ENCODE data around the gene SLC10A4.
"Not testable (repeated sequence)": the region's sequence is repeated elsewhere in the genome, so short reads cannot be mapped to it uniquely, and the experiment has no call there.

SLC10A4 gene, protein sequence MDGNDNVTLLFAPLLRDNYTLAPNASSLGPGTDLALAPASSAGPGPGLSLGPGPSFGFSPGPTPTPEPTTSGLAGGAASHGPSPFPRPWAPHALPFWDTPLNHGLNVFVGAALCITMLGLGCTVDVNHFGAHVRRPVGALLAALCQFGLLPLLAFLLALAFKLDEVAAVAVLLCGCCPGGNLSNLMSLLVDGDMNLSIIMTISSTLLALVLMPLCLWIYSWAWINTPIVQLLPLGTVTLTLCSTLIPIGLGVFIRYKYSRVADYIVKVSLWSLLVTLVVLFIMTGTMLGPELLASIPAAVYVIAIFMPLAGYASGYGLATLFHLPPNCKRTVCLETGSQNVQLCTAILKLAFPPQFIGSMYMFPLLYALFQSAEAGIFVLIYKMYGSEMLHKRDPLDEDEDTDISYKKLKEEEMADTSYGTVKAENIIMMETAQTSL

GRCh38 chr4:48483006-48483776, at the start of gene SLC10A4:
Gene SLC10A4 (plus strand): TSS chr4:48483343. CDS start chr4:48483562, 219 bp downstream.
- no peak for DNase-seq (ENCODE audit: low read depth in 2 of 2)

GRCh38 chr4:48436318-48436717, 46.8 kb upstream of the SLC10A4 start:
- no peak for DNase-seq (ENCODE audit: low read depth in 2 of 2)

GRCh38 chr4:48439988-48440387, 43.2 kb upstream of the SLC10A4 start:
- DNase-seq (ENCODE audit: low read depth in 2 of 2), result no peak

- not testable (repeated sequence) for DNase-seq (ENCODE audit: low read depth in 2 of 2)
Observed at GRCh38 chr4:48440914-48441313, 42.2 kb upstream of the SLC10A4 start.

GRCh38 chr4:48445704-48446103, 37.4 kb upstream of the SLC10A4 start:
- no peak for DNase-seq (ENCODE audit: low read depth in 2 of 2)

- DNase-seq (ENCODE audit: low read depth in 2 of 2), result no peak
Observed at GRCh38 chr4:48446642-48447041, 36.5 kb upstream of the SLC10A4 start.

- DNase-seq (ENCODE audit: low read depth in 2 of 2), result no peak
Observed at GRCh38 chr4:48449151-48449550, 34.0 kb upstream of the SLC10A4 start.

- no peak for DNase-seq (ENCODE audit: low read depth in 2 of 2)
Observed at GRCh38 chr4:48450740-48451139, 32.4 kb upstream of the SLC10A4 start.

DNA sequence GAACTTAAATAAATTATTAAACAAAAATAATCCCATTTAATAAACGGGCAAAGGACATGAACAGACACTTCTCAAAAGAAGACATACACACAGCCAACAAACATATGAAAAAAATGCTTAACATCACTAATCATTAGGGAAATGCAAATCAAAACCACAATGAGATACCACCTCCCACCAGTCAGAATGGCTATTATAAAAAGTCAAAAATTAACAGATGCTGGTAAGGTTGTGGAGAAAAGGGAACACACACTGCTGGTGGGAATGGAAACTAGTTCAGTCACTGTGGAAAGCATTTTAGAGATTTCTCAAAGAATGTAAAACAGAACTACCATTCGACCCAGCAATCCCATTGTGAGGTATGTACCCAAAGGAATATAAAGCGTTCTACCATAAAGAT, 31.5 kb upstream of the SLC10A4 start:
- not testable (repeated sequence) for DNase-seq (ENCODE audit: low read depth in 2 of 2)

GRCh38 chr4:48454591-48454990, 28.6 kb upstream of the SLC10A4 start:
- DNase-seq (ENCODE audit: low read depth in 2 of 2), result no peak

DNA sequence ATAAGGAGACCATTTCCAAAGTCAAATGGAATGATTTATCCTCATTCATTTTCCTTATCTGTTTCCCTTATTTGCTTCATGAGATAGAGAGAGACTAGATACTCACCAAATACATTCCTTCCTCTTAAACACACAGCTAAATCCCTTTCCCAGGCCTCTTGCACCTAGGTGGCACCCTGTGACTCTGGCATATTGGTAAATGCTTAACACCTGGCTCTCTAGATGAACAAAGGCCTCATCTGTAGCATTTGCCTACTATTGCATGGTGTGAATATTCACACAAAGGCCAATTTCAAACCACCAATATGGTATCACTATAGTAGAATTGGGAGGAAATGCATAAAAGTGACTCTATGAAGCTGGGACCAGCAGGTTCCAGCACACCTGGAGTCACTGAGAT, 22.1 kb upstream of the SLC10A4 start:
- no peak for DNase-seq (ENCODE audit: low read depth in 2 of 2)

DNA sequence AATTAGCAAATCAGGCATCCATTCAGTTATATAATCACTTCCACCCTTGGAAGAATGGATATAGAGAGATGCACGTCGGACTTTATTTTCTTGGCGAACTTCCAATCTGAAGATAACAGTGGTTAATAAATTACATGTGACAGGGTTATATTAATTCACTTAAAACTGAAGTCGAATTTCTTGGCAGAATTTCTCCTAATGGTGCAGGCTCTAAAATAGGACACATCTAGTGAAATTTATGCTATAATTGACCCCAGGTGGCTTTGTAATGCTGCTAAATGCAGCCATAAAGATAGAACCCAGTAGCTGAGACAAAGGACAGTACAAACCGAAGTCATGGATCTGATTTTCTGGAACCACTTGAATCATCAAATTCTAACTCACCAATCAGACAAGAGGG, 20.8 kb upstream of the SLC10A4 start:
- no peak for DNase-seq (ENCODE audit: low read depth in 2 of 2)

GRCh38 chr4:48467442-48467841, 15.7 kb upstream of the SLC10A4 start:
- DNase-seq (ENCODE audit: low read depth in 2 of 2), result no peak

- no peak for DNase-seq (ENCODE audit: low read depth in 2 of 2)
Observed at GRCh38 chr4:48467891-48468290, 15.3 kb upstream of the SLC10A4 start.

DNA sequence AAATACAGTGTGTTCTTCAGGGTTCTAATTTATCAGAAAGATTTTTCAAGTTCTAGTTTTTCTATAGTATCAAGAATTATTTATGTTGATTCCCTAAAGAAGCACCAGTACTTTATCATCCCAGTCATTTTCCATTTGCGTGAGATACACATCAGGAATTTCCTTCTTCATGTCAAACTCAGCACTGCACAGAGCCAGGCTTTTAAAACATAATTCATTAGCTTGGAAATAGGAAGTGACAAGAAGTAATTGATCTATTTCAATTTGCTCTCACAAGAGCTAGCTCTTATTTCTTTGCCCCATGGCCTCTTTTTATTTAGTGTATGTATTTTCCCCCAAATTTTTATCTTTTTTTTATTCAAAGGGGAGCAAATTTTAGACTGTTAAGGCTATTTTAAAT, 13.0 kb upstream of the SLC10A4 start:
- DNase-seq (ENCODE audit: low read depth in 2 of 2), result no peak

DNA sequence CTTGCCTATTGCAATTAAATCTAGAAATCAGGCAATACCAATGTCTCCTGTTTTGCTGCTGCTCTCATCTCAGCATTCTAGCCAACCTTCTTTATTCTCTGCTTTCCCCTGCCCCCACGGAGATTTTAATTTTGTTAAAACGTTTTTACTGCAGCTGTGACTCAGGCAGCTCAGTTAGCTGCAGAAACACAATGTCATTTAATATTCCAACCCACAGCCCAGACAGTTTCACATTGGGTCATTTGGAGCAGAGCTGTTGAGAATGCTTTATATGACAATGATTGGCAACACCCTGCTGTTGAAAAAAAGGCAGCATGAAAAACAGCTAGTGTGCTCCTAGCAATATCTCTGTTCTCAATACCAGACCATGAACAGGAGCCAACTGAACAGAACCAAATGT, 12.6 kb upstream of the SLC10A4 start:
- no peak for DNase-seq (ENCODE audit: low read depth in 2 of 2)

GRCh38 chr4:48472794-48473193, 10.3 kb upstream of the SLC10A4 start:
- DNase-seq (ENCODE audit: low read depth in 2 of 2), result no peak

GRCh38 chr4:48475770-48476169, 7.4 kb upstream of the SLC10A4 start:
- no peak for DNase-seq (ENCODE audit: low read depth in 2 of 2)

GRCh38 chr4:48478273-48478672, 4.9 kb upstream of the SLC10A4 start:
- no peak for DNase-seq (ENCODE audit: low read depth in 2 of 2)

DNA sequence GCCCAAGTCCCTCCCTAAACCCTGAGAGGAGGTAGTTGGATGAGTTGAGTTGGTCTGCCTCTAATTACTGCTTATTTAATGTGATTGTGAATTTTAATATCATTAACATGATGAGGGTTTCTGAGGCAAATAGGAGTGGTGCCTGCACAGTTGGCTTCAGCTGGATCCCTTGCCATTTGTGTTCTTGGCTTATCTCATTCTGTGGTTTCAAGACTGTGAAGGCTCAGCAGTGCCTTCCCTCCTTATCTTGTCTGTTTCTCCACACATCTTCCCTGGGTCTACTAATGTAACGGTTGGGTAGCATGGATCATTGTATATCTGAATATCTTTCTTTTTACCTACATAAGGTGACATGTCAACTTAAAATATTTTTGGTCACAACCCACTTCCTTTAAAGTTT, 1.6 kb upstream of the SLC10A4 start:
- DNase-seq (ENCODE audit: low read depth in 2 of 2), result no peak

DNA sequence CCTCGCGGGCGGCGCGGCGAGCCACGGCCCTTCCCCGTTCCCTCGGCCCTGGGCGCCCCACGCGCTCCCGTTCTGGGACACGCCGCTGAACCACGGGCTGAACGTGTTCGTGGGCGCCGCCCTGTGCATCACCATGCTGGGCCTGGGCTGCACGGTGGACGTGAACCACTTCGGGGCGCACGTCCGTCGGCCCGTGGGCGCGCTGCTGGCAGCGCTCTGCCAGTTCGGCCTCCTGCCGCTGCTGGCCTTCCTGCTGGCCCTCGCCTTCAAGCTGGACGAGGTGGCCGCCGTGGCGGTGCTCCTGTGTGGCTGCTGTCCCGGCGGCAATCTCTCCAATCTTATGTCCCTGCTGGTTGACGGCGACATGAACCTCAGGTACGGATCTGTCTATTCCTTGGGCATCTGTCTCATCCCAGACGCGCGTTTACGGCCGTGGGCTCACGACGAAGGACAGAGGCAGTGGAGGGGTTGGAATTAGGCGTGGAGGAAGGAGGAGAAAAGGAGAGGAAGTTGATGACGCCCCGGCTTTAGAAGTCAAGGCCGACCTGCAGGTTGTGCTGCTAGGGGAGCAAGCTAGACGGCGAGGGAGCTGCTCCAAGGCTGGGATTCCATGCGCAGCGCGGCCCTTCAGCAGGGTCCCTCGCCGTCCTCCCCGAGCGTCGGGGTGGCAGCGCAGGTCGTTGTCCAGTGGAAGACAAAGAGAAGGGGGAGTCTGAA, 792 bp downstream of the SLC10A4 start:
- DNase-seq (ENCODE audit: low read depth in 2 of 2), result no peak

GRCh38 chr4:48484494-48485168, 1.5 kb downstream of the SLC10A4 start:
- no peak for DNase-seq (ENCODE audit: low read depth in 2 of 2)

Measured in stimulated activated CD4-positive, alpha-beta T cell treated with anti-CD3 and anti-CD28 coated beads, Interleukin-12 subunit alpha, Interleukin-12 subunit beta, amount 100 ng/mL, for 24 hours (primary cell).